HEK293 (cell line): ENCODE data around the gene NOXO1.
"Not testable (repeated sequence)": the region's sequence is repeated elsewhere in the genome, so short reads cannot be mapped to it uniquely, and the experiment has no call there.

ENCODE experiments used
- CTCF ChIP-seq: fragments of 450-650 bp; formaldehyde crosslinking; IDR thresholded peaks from 2 replicates; pipeline ENCODE4 v1.5.1; 2016; ENCODE audit warnings: missing biosample characterization, missing genetic modification characterization
- GLI2 ChIP-seq: fragments of 450-650 bp; formaldehyde crosslinking; IDR thresholded peaks from 2 replicates; pipeline ENCODE4; 2017; ENCODE audit warnings: missing biosample characterization, missing genetic modification characterization, low read depth, borderline replicate concordance
- MYNN ChIP-seq: fragments of 450-650 bp; formaldehyde crosslinking; IDR thresholded peaks from 2 replicates; pipeline ENCODE4 v1.5.1; 2016; ENCODE audit warnings: missing biosample characterization, missing genetic modification characterization, borderline replicate concordance
- OSR2 ChIP-seq: fragments of 450-650 bp; formaldehyde crosslinking; IDR thresholded peaks from 2 replicates; pipeline ENCODE4 v1.5.1; 2016; ENCODE audit warnings: missing biosample characterization, missing genetic modification characterization
- TCF7L2 ChIP-seq: IDR thresholded peaks from 2 replicates; pipeline ENCODE4 v1.6.1; 2011; ENCODE audit warnings: low read depth, mild to moderate bottlenecking, inconsistent platforms, low read length, moderate library complexity, borderline replicate concordance
- YY1 ChIP-seq: fragments of 450-650 bp; formaldehyde crosslinking; IDR thresholded peaks from 2 replicates; pipeline ENCODE4 v1.5.1; 2018; ENCODE audit warnings: missing biosample characterization, missing genetic modification characterization
- ZNF211 ChIP-seq: fragments of 450-650 bp; formaldehyde crosslinking; IDR thresholded peaks from 2 replicates; pipeline ENCODE4 v1.5.1; 2016; ENCODE audit warnings: low read depth, missing biosample characterization, missing genetic modification characterization
- ZNF23 ChIP-seq: fragments of 450-650 bp; formaldehyde crosslinking; IDR thresholded peaks from 2 replicates; pipeline ENCODE4 v1.5.1; 2016; ENCODE audit warnings: missing biosample characterization, missing genetic modification characterization, borderline replicate concordance
- ZNF274 ChIP-seq, 2 experiments: fragments of 200-500 bp in 1 of 2; fragments of 450-650 bp in 1 of 2; sonication (Bioruptor generic) in 1 of 2; formaldehyde crosslinking in 1 of 2; IDR thresholded peaks; 2 replicates each; pipeline versions ENCODE4 v1.5.1 to v1.6.1; 2014 to 2016; ENCODE audit warnings: borderline replicate concordance in 1 of 2, inconsistent platforms in 1 of 2, low read length in 1 of 2, missing biosample characterization in 1 of 2, missing genetic modification characterization in 1 of 2
- ZNF391 ChIP-seq: fragments of 450-650 bp; formaldehyde crosslinking; IDR thresholded peaks from 2 replicates; pipeline ENCODE4 v1.5.1; 2016; ENCODE audit warnings: low read depth, missing biosample characterization, missing genetic modification characterization, borderline replicate concordance
- ZNF501 ChIP-seq: fragments of 450-650 bp; formaldehyde crosslinking; IDR thresholded peaks from 2 replicates; pipeline ENCODE4 v1.5.1; 2016; ENCODE audit warnings: missing biosample characterization, missing genetic modification characterization
- ZNF544 ChIP-seq: fragments of 450-650 bp; formaldehyde crosslinking; IDR thresholded peaks from 2 replicates; pipeline ENCODE4 v1.5.0; 2017; ENCODE audit warnings: missing biosample characterization, missing genetic modification characterization
- ZNF639 ChIP-seq: fragments of 450-650 bp; formaldehyde crosslinking; IDR thresholded peaks from 2 replicates; pipeline ENCODE4 v1.5.1; 2016; ENCODE audit warnings: missing biosample characterization, missing genetic modification characterization
- ZNF76 ChIP-seq: fragments of 450-650 bp; formaldehyde crosslinking; IDR thresholded peaks from 2 replicates; pipeline ENCODE4; 2016; ENCODE audit warnings: low read depth, missing biosample characterization, missing genetic modification characterization, borderline replicate concordance

- not testable (repeated sequence) for TF ChIP-seq ZNF211 (tag by site-specific recombination); MYNN (tag by site-specific recombination); CTCF (tag by site-specific recombination); ZNF23 (tag by site-specific recombination); TCF7L2; ZNF639 (tag by site-specific recombination); ZNF76 (tag by site-specific recombination); OSR2; GLI2 (tag by site-specific recombination); YY1 (tag by site-specific recombination); ZNF391 (tag by site-specific recombination); ZNF501; ZNF544 (tag by site-specific recombination); ZNF274 (IDR thresholded peaks at IDR 0.05; ENCODE audit: low read length); ZNF274 (tag by site-specific recombination; IDR thresholded peaks at IDR 0.05; ENCODE audit: borderline replicate concordance)
Measured at GRCh38 chr16:2011726-2012125, 30.5 kb upstream of the NOXO1 start.
